Activated naive CD8-positive, alpha-beta T cell treated with anti-CD3 and anti-CD28 coated beads for 36 hours (primary cell): ENCODE results near the gene PSME3. TPM values are rescaled to one million over a fixed set of nuclear protein-coding genes. Genes with fewer than 3 reads are reported as not detected.
"Not testable (repeated sequence)": the region's sequence is repeated elsewhere in the genome, so short reads cannot be mapped to it uniquely, and the experiment has no call there.

Experiments
- DNase-seq: peaks from one replicate; pipeline ENCODE4 v3.0.0; 2021
- H3K27ac Mint-ChIP-seq: one replicate; pipeline ENCODE4 v1.8.0; 2022; ENCODE audit warnings: mild to moderate bottlenecking, moderate library complexity, mixed read lengths
- H3K27me3 Mint-ChIP-seq: one replicate; pipeline ENCODE4 v1.8.0; 2022; ENCODE audit warnings: mild to moderate bottlenecking, mixed read lengths
- H3K36me3 Mint-ChIP-seq: one replicate; pipeline ENCODE4 v1.8.0; 2021; ENCODE audit warnings: mild to moderate bottlenecking, mixed read lengths
- H3K4me1 Mint-ChIP-seq: one replicate; pipeline ENCODE4 v1.8.0; 2021; ENCODE audit warnings: mixed read lengths
- H3K4me3 Mint-ChIP-seq: one replicate; pipeline ENCODE4 v1.8.0; 2022; ENCODE audit warnings: mild to moderate bottlenecking, moderate library complexity, mixed read lengths
- H3K9me3 Mint-ChIP-seq: one replicate; pipeline ENCODE4 v1.8.0; 2022; ENCODE audit warnings: mixed read lengths
- total RNA-seq, 2 experiments: library from RNA; stranded (reverse); gene quantifications; one replicate each; pipeline ENCODE4 v1.2.3, GENCODE V29; 2021

The PSME3 gene
- total RNA-seq, 2 experiments from 2014 or later, result 227 to 235 TPM

GRCh38 chr17:42873932-42874695 is 40.9 kb downstream of the PSME3 start:
- H3K4me3 Mint-ChIP-seq, H3K4me1 Mint-ChIP-seq, H3K36me3 Mint-ChIP-seq, DNase-seq, H3K27ac Mint-ChIP-seq, H3K9me3 Mint-ChIP-seq, H3K27me3 Mint-ChIP-seq: not testable (repeated sequence)

DNA sequence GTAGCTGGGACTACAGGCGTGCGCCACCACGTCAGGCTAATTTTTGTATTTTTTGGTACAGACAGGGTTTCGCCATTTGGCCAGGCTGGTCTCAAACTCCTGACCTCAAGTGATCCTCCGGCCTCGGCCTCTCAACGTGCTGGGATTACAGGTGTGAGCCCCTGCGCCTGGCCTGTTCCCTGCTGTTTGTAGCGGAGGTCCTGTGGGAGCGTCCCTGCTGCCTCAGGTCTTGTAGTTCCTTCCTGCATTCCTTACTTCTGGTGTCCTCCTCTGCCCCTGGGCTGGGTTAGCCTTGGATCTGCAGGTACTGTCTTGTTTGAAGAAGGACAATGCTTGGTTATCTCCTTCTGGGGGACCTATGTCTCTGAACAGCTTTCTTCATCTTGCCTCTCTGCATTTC is 43.8 kb downstream of the PSME3 start:
- H3K4me1 Mint-ChIP-seq, result no peaks in the 10 kb centered on the region
- no peak overlapping the region for H3K27ac Mint-ChIP-seq
- H3K36me3 Mint-ChIP-seq, result no peaks in the 10 kb centered on the region
- H3K9me3 Mint-ChIP-seq, result no peaks in the 10 kb centered on the region
- H3K27me3 Mint-ChIP-seq, result peaks cover 13% of the 10 kb centered on the region
- DNase-seq, result no peak
- no peak overlapping the region for H3K4me3 Mint-ChIP-seq

GRCh38 chr17:42878123-42878880 is 45.1 kb downstream of the PSME3 start:
- H3K4me1 Mint-ChIP-seq, result no peaks in the 10 kb centered on the region
- H3K9me3 Mint-ChIP-seq, result no peaks in the 10 kb centered on the region
- H3K27me3 Mint-ChIP-seq, result peaks cover 9% of the 10 kb centered on the region
- H3K4me3 Mint-ChIP-seq, result no peak overlapping the region
- H3K27ac Mint-ChIP-seq, result no peak overlapping the region
- no peak for DNase-seq
- H3K36me3 Mint-ChIP-seq, result no peaks in the 10 kb centered on the region

DNA sequence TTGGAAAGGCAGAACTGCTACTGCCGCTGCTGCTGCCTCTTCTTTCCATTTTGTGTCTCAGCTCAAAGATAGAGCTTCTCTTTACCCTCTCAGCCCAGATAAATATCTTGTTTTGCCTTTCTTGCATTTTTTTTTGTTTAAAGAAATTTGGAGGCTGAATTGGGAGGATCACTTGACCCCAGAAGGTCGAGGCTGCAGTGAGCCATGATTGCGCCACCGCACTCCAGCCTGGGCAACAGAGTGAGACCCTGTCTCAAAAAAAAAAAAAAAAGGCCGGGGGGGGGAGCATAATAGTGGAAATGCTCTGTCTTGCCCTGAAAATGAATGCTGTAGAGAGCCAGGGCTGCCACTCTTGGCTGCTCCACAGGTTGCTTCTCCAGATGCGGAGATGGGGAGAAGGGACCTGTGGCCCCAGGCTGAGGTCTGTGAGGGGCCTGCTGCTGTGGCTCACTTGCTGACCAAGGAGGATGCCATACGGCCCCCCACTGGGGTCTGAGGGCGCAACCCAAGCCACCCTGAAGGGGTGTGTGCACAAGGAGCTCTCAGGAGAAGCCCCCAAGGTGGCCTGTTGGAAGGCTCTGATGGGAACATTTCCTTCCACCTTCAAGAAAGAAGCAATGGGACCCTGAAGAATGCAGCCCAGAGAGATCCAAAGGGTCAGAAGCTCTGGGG is 45.9 kb downstream of the PSME3 start:
- Mint-ChIP-seq H3K27me3 (peaks cover 9% of the 10 kb centered on the region), H3K4me3 (no peak overlapping the region), H3K27ac (no peak overlapping the region), H3K4me1 (no peaks in the 10 kb centered on the region), H3K9me3 (no peaks in the 10 kb centered on the region), H3K36me3 (no peaks in the 10 kb centered on the region)
- no peak for DNase-seq

DNA sequence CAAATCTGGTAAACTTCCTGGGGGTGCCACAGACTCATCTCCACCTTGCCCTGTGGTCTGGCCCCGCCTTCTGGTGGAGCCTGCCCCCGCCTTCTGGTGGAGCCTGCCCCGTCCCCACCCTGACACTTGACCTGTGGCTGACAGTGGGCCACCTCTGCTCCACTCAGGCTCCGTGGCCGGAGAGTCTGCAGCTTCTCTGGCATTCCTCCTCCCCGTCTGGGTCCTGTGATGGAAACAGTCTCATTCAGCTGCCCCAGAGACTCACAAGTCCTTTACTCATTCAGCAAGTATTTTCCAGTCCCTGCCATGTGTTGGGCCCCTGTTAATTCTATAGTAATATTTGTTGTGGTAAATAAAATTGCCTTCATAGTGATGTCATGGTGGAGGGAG is 46.4 kb downstream of the PSME3 start:
- H3K27me3 Mint-ChIP-seq, result peaks cover 9% of the 10 kb centered on the region
- no peak overlapping the region for H3K27ac Mint-ChIP-seq
- no peaks in the 10 kb centered on the region for H3K36me3 Mint-ChIP-seq
- no peaks in the 10 kb centered on the region for H3K9me3 Mint-ChIP-seq
- DNase-seq, result no peak
- no peaks in the 10 kb centered on the region for H3K4me1 Mint-ChIP-seq
- H3K4me3 Mint-ChIP-seq, result no peak overlapping the region

- DNase-seq, result no peak
- H3K4me1 Mint-ChIP-seq, result no peaks in the 10 kb centered on the region
- H3K27ac Mint-ChIP-seq, result no peak overlapping the region
- no peak overlapping the region for H3K4me3 Mint-ChIP-seq
- H3K36me3 Mint-ChIP-seq, result no peaks in the 10 kb centered on the region
- H3K27me3 Mint-ChIP-seq, result peaks cover 9% of the 10 kb centered on the region
- H3K9me3 Mint-ChIP-seq, result no peaks in the 10 kb centered on the region
Measured at GRCh38 chr17:42880776-42881310, 47.6 kb downstream of the PSME3 start.

DNA sequence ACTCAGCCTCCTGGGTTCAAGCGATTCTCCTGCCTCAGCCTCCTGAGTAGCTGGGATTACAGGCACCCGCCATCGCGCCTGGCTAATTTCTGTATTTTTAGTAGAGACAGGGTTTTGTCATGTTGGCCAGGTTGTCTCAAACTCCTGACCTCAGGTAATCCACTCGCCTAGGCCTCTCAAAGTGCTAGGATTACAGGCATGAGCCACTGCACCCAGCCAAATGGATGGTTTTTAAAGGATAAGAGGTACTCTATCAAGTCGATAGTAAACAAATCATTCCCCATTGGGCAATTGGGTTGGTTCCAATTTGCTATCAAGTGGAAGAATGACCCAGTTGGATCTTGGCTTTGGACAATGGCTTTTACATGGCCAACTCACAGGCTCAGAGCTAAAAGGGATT is 48.5 kb downstream of the PSME3 start:
- H3K36me3 Mint-ChIP-seq, H3K9me3 Mint-ChIP-seq, H3K4me1 Mint-ChIP-seq, H3K27ac Mint-ChIP-seq, DNase-seq, H3K4me3 Mint-ChIP-seq: not testable (repeated sequence)
- peaks cover 14% of the 10 kb centered on the region for H3K27me3 Mint-ChIP-seq

- no peak overlapping the region for H3K4me3 Mint-ChIP-seq
- no peaks in the 10 kb centered on the region for H3K9me3 Mint-ChIP-seq
- H3K36me3 Mint-ChIP-seq, result no peaks in the 10 kb centered on the region
- H3K27ac Mint-ChIP-seq, result no peak overlapping the region
- no peak for DNase-seq
- peaks cover 16% of the 10 kb centered on the region for H3K27me3 Mint-ChIP-seq
- no peaks in the 10 kb centered on the region for H3K4me1 Mint-ChIP-seq
Measured at GRCh38 chr17:42882166-42882565, 49.0 kb downstream of the PSME3 start.

DNA sequence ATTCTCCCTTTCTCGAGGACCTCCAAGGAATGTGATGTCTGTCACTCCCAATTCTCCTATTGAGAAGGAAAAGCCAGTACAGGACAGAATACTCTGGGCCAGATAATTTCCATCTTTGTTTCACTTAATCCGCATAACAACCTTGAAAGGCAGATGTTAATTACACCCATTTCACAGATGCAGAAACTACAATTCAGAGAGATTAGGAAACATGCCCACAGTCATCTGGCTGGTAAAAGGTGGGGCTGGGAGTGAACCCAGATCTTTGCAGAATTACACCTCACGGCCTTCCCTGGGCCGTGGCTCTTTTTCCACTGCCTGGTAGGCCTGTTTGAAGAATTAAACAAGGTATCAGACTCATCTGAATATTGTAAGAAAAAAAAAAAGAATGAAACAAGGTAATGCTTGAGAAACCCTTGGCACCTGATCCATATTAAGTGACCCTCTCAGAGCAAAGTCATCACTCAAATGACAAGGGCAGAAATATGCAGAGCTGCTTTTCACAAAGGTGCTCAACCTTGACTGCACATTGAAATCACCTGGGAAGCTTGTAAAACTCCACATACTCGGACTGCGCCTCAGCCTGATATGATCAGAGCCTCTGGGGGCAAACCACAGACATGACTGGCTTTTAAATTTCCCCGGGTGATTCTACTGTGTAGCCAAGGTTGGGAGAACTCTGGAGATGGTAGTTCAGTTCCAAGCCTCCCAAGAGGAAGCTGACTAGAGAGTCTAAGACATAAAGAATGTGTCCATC is 50.8 kb downstream of the PSME3 start:
- Mint-ChIP-seq H3K27me3 (peaks cover 12% of the 10 kb centered on the region), H3K36me3 (no peaks in the 10 kb centered on the region), H3K27ac (no peak overlapping the region), H3K4me3 (no peak overlapping the region), H3K4me1 (no peaks in the 10 kb centered on the region), H3K9me3 (no peaks in the 10 kb centered on the region)
- no peak for DNase-seq

DNA sequence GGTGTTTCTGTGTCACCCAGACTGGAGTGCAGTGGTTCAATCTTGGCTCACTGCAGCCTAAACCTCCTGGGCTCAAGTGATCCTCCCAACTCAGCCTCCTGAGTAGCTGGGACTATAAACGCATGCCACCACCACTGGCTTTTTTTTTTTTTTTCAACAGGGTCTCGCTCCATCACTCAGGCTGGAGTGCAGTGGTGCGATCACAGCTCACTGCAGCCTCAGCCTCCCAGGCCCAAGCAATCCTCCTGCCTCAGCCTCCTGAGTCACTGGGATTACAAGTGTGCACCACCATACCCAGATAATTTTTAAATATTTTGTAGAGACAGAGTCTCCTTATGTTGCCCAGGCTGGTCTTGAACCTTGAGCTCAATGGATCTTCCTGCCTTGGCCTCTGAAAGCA is 52.6 kb downstream of the PSME3 start:
- not testable (repeated sequence) for H3K36me3 Mint-ChIP-seq, H3K4me1 Mint-ChIP-seq, H3K4me3 Mint-ChIP-seq, DNase-seq, H3K27ac Mint-ChIP-seq, H3K9me3 Mint-ChIP-seq, H3K27me3 Mint-ChIP-seq

GRCh38 chr17:42886283-42887176 is 53.3 kb downstream of the PSME3 start:
- H3K36me3 Mint-ChIP-seq, result no peaks in the 10 kb centered on the region
- DNase-seq, result no peak
- H3K9me3 Mint-ChIP-seq, result no peaks in the 10 kb centered on the region
- no peak overlapping the region for H3K27ac Mint-ChIP-seq
- H3K4me3 Mint-ChIP-seq, result no peak overlapping the region
- H3K27me3 Mint-ChIP-seq, result peaks cover 7% of the 10 kb centered on the region
- H3K4me1 Mint-ChIP-seq, result no peaks in the 10 kb centered on the region

DNA sequence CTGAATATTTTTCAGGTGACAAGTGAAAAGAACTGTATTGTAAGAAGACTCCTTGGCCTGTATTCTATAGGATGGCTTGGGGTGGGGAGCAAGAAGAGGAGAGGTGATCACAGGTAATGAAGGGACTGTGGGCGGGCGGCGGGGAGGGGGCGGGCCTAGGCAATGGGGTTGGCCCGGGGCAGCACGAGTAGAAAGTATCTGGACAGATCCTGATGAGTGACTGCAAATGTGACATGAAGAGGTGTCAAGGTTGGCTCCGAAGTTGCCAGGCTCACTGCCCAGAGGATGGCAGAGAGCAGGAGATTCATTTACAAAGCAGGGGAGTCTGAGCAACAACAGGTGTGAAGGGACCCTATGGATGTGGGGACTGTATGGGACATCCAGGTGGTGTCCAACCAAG is 56.6 kb downstream of the PSME3 start:
- Mint-ChIP-seq H3K36me3 (no peaks in the 10 kb centered on the region), H3K4me1 (no peaks in the 10 kb centered on the region), H3K4me3 (no peak overlapping the region), H3K27me3 (peaks cover 7% of the 10 kb centered on the region), H3K27ac (no peak overlapping the region), H3K9me3 (no peaks in the 10 kb centered on the region)
- no peak for DNase-seq

GRCh38 chr17:42891539-42892152 is 58.4 kb downstream of the PSME3 start:
- Mint-ChIP-seq H3K9me3 (no peaks in the 10 kb centered on the region), H3K27me3 (peaks cover 4% of the 10 kb centered on the region), H3K4me3 (no peak overlapping the region), H3K27ac (no peak overlapping the region), H3K4me1 (no peaks in the 10 kb centered on the region), H3K36me3 (no peaks in the 10 kb centered on the region)
- DNase-seq, result no peak

- no peak for DNase-seq
- Mint-ChIP-seq H3K36me3 (no peaks in the 10 kb centered on the region), H3K4me3 (no peak overlapping the region), H3K9me3 (no peaks in the 10 kb centered on the region), H3K27me3 (peaks cover 8% of the 10 kb centered on the region), H3K27ac (no peak overlapping the region), H3K4me1 (no peaks in the 10 kb centered on the region)
Measured at GRCh38 chr17:42893359-42893758, 60.2 kb downstream of the PSME3 start.
